Measurements from ENCODE around the gene AMACR. TPM values are rescaled to one million over a fixed set of nuclear protein-coding genes. Genes with fewer than 3 reads are reported as not detected.

AMACR gene
- total and polyA plus RNA-seq, 2 of the 13 experiments (the other 11 are each of a cell fraction or from before 2014, with no cell fraction given), result 8.9 to 19.7 TPM

DNA sequence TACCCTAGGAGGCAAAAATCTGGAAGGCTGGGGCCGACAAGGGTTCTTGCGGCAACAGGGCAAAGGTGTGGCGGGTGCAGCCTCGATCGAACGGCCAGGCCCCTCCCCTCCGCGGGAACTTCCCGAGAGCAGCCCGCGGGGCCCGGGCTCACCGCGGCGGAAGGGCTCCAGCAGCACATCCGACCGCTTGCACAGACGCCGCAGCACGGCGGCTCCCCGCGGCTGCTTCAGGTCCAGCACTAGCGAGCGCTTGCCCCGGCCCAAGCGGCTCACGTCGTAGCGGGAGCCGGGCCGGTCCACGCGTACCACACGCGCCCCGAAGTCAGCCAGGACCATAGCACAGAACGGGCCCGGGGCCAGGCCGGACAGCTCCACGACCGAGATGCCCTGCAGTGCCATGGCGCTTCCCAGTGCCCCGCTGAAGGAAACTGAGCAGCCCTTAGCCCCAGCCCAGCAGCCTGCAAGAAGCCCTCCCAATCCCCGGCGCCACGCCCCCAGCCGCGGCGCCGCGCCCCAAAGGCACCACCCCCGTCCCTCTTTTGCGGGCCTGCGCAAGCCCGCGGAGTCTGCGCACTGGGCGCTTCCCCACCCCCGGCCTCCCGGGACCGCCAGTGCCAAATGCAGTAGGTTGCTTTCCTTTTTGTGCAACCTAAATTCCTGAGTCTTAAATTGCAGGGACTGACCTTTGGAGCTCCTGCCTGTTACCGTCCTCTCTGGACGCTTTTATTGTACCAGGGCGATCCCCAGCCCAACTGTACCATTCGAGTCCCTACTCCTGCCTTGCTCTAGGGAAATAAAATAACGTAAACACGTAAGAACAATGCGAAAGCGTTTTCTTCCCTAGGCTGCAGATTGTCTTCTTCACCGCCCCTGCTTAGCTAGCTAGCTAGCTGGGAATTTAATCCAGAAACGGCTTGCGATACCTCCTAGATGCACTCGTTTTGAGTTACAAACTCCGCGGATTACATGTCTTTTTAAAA lies at the start of gene AMACR (continued):
- TF ChIP-seq, protein P1, sequence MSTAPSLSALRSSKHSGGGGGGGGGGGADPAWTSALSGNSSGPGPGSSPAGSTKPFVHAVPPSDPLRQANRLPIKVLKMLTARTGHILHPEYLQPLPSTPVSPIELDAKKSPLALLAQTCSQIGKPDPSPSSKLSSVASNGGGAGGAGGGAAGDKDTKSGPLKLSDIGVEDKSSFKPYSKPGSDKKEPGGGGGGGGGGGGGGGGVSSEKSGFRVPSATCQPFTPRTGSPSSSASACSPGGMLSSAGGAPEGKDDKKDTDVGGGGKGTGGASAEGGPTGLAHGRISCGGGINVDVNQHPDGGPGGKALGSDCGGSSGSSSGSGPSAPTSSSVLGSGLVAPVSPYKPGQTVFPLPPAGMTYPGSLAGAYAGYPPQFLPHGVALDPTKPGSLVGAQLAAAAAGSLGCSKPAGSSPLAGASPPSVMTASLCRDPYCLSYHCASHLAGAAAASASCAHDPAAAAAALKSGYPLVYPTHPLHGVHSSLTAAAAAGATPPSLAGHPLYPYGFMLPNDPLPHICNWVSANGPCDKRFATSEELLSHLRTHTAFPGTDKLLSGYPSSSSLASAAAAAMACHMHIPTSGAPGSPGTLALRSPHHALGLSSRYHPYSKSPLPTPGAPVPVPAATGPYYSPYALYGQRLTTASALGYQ (CRISPR knock-in tag; IDR thresholded peaks at IDR 0.05), result no peak; the same call in none of the 2 replicates
- TF ChIP-seq ZNF629 (CRISPR knock-in tag; conservative IDR thresholded peaks at IDR 0.05) (peak; percentile 32; the same call in 1 of the 2 replicates), ZNF850 (CRISPR knock-in tag; conservative IDR thresholded peaks at IDR 0.05) (peak; percentile 69; the same call in 1 of the 2 replicates), DR1 (CRISPR knock-in tag; IDR thresholded peaks at IDR 0.05) (0 out of 2 replicates have a peak, but pooled peaks have one; percentile 47), PPARG (CRISPR knock-in tag; conservative IDR thresholded peaks at IDR 0.05) (no peak), ATF3 (CRISPR knock-in tag; IDR thresholded peaks at IDR 0.05) (no peak), TP53 (CRISPR knock-in tag; conservative IDR thresholded peaks at IDR 0.05) (0 out of 2 replicates have a peak, but pooled peaks have one; percentile 29), PRDM4 (CRISPR knock-in tag; IDR thresholded peaks at IDR 0.05; ENCODE audit: borderline replicate concordance) (no peak), ERF (CRISPR knock-in tag; IDR thresholded peaks at IDR 0.05) (peak; percentile 80), FOXK1 (CRISPR knock-in tag; IDR thresholded peaks at IDR 0.05; ENCODE audit: borderline replicate concordance, low read depth) (peak; percentile 43; the same call in 1 of the 2 replicates), ZNF782 (CRISPR knock-in tag; IDR thresholded peaks at IDR 0.05; ENCODE audit: borderline replicate concordance) (peak; percentile 90; the same call in 1 of the 2 replicates), SKI (IDR thresholded peaks at IDR 0.05; ENCODE audit: partially characterized antibody) (peak; percentile 32)
- TF ChIP-seq, protein P2, sequence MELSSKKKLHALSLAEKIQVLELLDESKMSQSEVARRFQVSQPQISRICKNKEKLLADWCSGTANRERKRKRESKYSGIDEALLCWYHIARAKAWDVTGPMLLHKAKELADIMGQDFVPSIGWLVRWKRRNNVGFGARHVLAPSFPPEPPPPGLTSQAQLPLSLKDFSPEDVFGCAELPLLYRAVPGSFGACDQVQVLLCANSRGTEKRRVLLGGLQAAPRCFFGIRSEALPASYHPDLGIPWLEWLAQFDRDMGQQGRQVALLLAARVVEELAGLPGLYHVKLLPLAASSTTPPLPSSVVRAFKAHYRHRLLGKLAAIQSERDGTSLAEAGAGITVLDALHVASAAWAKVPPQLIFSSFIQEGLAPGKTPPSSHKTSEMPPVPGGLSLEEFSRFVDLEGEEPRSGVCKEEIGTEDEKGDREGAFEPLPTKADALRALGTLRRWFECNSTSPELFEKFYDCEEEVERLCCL (CRISPR knock-in tag; IDR thresholded peaks at IDR 0.05; ENCODE audit: borderline replicate concordance), result no peak
- TF ChIP-seq, protein P3, sequence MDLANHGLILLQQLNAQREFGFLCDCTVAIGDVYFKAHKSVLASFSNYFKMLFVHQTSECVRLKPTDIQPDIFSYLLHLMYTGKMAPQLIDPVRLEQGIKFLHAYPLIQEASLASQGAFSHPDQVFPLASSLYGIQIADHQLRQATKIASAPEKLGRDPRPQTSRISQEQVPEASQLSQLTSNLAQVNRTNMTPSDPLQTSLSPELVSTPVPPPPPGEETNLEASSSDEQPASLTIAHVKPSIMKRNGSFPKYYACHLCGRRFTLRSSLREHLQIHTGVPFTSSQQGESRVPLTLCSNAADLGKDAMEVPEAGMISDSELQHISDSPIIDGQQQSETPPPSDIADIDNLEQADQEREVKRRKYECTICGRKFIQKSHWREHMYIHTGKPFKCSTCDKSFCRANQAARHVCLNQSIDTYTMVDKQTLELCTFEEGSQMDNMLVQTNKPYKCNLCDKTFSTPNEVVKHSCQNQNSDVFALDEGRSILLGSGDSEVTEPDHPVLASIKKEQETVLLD (CRISPR knock-in tag; IDR thresholded peaks at IDR 0.05; ENCODE audit: low read depth), result peak; percentile 44; the same call in 1 of the 2 replicates
- TF ChIP-seq, protein P4, sequence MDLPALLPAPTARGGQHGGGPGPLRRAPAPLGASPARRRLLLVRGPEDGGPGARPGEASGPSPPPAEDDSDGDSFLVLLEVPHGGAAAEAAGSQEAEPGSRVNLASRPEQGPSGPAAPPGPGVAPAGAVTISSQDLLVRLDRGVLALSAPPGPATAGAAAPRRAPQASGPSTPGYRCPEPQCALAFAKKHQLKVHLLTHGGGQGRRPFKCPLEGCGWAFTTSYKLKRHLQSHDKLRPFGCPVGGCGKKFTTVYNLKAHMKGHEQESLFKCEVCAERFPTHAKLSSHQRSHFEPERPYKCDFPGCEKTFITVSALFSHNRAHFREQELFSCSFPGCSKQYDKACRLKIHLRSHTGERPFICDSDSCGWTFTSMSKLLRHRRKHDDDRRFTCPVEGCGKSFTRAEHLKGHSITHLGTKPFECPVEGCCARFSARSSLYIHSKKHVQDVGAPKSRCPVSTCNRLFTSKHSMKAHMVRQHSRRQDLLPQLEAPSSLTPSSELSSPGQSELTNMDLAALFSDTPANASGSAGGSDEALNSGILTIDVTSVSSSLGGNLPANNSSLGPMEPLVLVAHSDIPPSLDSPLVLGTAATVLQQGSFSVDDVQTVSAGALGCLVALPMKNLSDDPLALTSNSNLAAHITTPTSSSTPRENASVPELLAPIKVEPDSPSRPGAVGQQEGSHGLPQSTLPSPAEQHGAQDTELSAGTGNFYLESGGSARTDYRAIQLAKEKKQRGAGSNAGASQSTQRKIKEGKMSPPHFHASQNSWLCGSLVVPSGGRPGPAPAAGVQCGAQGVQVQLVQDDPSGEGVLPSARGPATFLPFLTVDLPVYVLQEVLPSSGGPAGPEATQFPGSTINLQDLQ (CRISPR knock-in tag; IDR thresholded peaks at IDR 0.05), result peak; percentile 73; the same call in 1 of the 2 replicates
